Smooth muscle cell (in vitro differentiated cells): ENCODE results near the gene TANC1. TPM values are rescaled to one million over a fixed set of nuclear protein-coding genes. Genes with fewer than 3 reads are reported as not detected.

Experiments
- DNase-seq: peaks from one replicate; lab custom pipeline; 2025; ENCODE audit not compliant: unreplicated experiment; lab: John Stamatoyannopoulos, UW
- H2AFZ ChIP-seq: fragments of 200-600 bp; sonication (generic); 2 replicates; pipeline ENCODE4 v1.6.0; 2016; ENCODE audit warnings: antibody characterized with exemption, low read depth, mild to moderate bottlenecking
- H3F3A ChIP-seq: fragments of 200-600 bp; sonication (generic); 2 replicates; pipeline ENCODE4 v1.6.0; 2017; ENCODE audit warnings: antibody characterized with exemption, low read depth
- H3K27ac ChIP-seq: fragments of 200-600 bp; sonication (generic); 2 replicates; pipeline ENCODE4 v1.5.1; 2016; ENCODE audit warnings: low read depth, mild to moderate bottlenecking
- H3K27me3 ChIP-seq: fragments of 200-600 bp; sonication (generic); 2 replicates; pipeline ENCODE4 v1.6.1; 2016; ENCODE audit warnings: low read depth, mild to moderate bottlenecking
- H3K36me3 ChIP-seq: fragments of 200-600 bp; sonication (generic); 2 replicates; pipeline ENCODE4 v1.5.1; 2016; ENCODE audit warnings: low read depth
- H3K4me1 ChIP-seq: fragments of 200-600 bp; sonication (generic); 2 replicates; pipeline ENCODE4 v1.5.1; 2016; ENCODE audit warnings: low read depth
- H3K4me2 ChIP-seq: fragments of 200-600 bp; sonication (generic); 2 replicates; pipeline ENCODE4 v1.6.0; 2016; ENCODE audit warnings: mild to moderate bottlenecking
- H3K4me3 ChIP-seq: fragments of 200-600 bp; sonication (generic); 2 replicates; pipeline ENCODE4 v1.5.1; 2016; ENCODE audit warnings: mild to moderate bottlenecking
- H3K79me2 ChIP-seq: fragments of 200-600 bp; sonication (generic); 2 replicates; pipeline ENCODE4 v1.6.0; 2016; ENCODE audit warnings: low read depth, mild to moderate bottlenecking
- H3K9ac ChIP-seq: fragments of 200-600 bp; sonication (generic); 2 replicates; pipeline ENCODE4 v1.6.0; 2016; ENCODE audit warnings: low read depth
- H3K9me3 ChIP-seq: fragments of 200-600 bp; sonication (generic); replicated peaks from 2 replicates; pipeline ENCODE4 v1.5.1; 2016; ENCODE audit warnings: low read depth
- H4K20me1 ChIP-seq: fragments of 200-600 bp; sonication (generic); 2 replicates; pipeline ENCODE4 v1.6.0; 2016; ENCODE audit warnings: low read depth
- WGBS: methylation state at CpG from one replicate; pipeline ENCODE4 v1.1.7; 2016; ENCODE audit warnings: low lambda C conversion rate; 5-methylcytosine and 5-hydroxymethylcytosine counted together
- polyA plus RNA-seq: library from polyadenylated mRNA; unstranded; fragments of >200 nt; fragmentation: Nextera tagmentation; extraction: Ambion mirVana; gene quantifications from 2 replicates; pipeline ENCODE4 v1.2.1, GENCODE V29; 2016
- total RNA-seq: library from RNA; depleted of rRNA; stranded (reverse); fragments of >200 nt; gene quantifications from 2 replicates; pipeline ENCODE4 v1.2.3, GENCODE V29; 2014
- TF ChIP-seq, protein P1 (sequence below): fragments of 200-600 bp; sonication (generic); IDR thresholded peaks from 2 replicates; pipeline ENCODE4 v1.5.1; 2017; ENCODE audit warnings: borderline replicate concordance, mild to moderate bottlenecking, antibody characterized with exemption; ENCODE audit not compliant: insufficient read depth, poor library complexity, severe bottlenecking

Gene TANC1
- total and polyA plus RNA-seq, 2 experiments from 2014 or later, result 9.1 to 30.8 TPM

DNA sequence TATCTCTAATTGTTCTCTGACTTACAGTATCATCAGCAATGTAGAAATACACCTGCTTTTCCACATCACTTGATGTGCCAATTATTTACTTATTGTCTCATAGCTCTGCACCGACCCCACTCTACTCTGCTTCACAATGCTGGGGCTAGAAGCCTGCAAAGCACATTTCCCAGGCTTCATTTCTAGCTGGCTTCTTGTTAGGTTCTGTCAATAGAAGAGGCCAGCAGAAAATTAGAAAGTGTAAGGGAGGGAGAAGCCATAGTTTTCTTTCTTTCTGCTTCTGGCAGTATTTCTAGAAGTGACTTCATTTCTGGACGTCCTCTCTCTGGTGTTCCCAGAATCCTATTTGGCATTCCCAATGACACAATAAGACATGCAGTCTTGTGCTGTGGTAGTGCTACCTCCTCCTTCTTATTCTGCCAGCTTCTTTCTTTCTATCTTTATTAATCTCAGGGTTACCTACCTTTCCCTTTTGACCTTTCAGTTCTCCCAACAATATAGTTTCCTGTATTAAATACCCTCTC, 12.5 kb upstream of the TANC1 start:
- no peaks in the 10 kb centered on the region for H3K9me3 ChIP-seq
- no peak overlapping the region for H3K27ac ChIP-seq
- 84% methylated on average over 2 of the region's 2 CpGs for WGBS
- no peak overlapping the region for H3K4me2 ChIP-seq
- no peak overlapping the region for H2AFZ ChIP-seq
- H3K79me2 ChIP-seq, result no peaks in the 10 kb centered on the region
- no peaks in the 10 kb centered on the region for H3F3A ChIP-seq
- TF ChIP-seq, protein P1, sequence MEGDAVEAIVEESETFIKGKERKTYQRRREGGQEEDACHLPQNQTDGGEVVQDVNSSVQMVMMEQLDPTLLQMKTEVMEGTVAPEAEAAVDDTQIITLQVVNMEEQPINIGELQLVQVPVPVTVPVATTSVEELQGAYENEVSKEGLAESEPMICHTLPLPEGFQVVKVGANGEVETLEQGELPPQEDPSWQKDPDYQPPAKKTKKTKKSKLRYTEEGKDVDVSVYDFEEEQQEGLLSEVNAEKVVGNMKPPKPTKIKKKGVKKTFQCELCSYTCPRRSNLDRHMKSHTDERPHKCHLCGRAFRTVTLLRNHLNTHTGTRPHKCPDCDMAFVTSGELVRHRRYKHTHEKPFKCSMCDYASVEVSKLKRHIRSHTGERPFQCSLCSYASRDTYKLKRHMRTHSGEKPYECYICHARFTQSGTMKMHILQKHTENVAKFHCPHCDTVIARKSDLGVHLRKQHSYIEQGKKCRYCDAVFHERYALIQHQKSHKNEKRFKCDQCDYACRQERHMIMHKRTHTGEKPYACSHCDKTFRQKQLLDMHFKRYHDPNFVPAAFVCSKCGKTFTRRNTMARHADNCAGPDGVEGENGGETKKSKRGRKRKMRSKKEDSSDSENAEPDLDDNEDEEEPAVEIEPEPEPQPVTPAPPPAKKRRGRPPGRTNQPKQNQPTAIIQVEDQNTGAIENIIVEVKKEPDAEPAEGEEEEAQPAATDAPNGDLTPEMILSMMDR, result no peak
- H4K20me1 ChIP-seq, result no peaks in the 10 kb centered on the region
- DNase-seq, result no peak
- no peaks in the 10 kb centered on the region for H3K36me3 ChIP-seq
- H3K27me3 ChIP-seq, result no peaks in the 10 kb centered on the region
- H3K4me3 ChIP-seq, result no peak overlapping the region
- no peak overlapping the region for H3K9ac ChIP-seq
- H3K4me1 ChIP-seq, result peaks cover 6% of the 10 kb centered on the region

DNA sequence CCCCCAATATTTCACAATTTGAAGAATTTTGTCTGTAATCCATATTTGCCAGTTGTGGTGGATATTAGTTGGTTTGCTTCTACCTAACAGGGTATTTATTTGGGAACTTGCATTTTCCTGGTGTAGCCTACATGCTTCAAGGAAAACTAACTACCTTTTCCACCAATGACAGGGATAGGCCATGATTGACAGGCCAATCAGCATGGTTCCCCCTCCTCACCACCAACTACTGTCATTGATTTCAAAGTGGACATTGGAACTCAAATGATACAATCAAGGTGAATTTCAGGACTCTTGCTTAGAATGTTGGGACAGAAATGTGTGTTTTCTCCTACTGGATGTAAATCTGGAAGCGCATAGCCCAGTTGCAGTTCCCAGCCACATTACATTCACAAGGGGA, 10.1 kb upstream of the TANC1 start:
- Histone ChIP-seq H3K4me1 (peaks cover 11% of the 10 kb centered on the region), H4K20me1 (no peaks in the 10 kb centered on the region), H3K9me3 (no peaks in the 10 kb centered on the region), H3K36me3 (no peaks in the 10 kb centered on the region), H3F3A (no peaks in the 10 kb centered on the region), H3K4me2 (no peak overlapping the region), H3K9ac (no peak overlapping the region), H3K27ac (no peak overlapping the region), H3K79me2 (no peaks in the 10 kb centered on the region), H3K27me3 (no peaks in the 10 kb centered on the region), H2AFZ (no peak overlapping the region), H3K4me3 (no peak overlapping the region)
- TF ChIP-seq, protein P1, result no peak
- 98% methylated on average over 1 of the region's 1 CpG for WGBS
- DNase-seq, result no peak

DNA sequence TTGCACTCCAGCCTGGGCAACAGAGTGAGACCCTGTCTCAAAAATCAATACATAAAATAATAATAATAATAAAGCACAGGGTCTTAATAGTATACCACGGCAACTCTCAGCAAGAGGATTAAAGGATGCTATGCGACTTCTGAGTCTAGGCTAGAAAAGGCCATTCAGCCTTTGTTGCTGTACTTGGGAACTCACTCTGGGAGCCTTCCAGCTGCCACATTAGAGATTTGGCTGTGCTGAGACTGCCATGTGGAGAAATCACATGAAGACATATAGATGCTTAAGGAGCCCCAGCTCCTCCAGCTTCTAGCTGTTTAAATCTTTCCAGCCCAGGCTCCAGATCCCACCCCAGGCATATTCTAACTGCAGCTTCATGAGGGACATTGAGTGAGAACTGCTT, 8.2 kb upstream of the TANC1 start:
- Histone ChIP-seq H2AFZ (no peak overlapping the region), H3K4me3 (no peak overlapping the region), H3K36me3 (no peaks in the 10 kb centered on the region), H3K4me2 (no peak overlapping the region), H3K4me1 (peaks cover 21% of the 10 kb centered on the region), H3K9me3 (no peaks in the 10 kb centered on the region), H3K9ac (no peak overlapping the region), H3F3A (no peaks in the 10 kb centered on the region), H4K20me1 (no peaks in the 10 kb centered on the region), H3K79me2 (no peaks in the 10 kb centered on the region), H3K27ac (no peak overlapping the region), H3K27me3 (no peaks in the 10 kb centered on the region)
- no peak for DNase-seq
- WGBS, result 69% methylated on average over 2 of the region's 2 CpGs
- TF ChIP-seq, protein P1, result no peak

DNA sequence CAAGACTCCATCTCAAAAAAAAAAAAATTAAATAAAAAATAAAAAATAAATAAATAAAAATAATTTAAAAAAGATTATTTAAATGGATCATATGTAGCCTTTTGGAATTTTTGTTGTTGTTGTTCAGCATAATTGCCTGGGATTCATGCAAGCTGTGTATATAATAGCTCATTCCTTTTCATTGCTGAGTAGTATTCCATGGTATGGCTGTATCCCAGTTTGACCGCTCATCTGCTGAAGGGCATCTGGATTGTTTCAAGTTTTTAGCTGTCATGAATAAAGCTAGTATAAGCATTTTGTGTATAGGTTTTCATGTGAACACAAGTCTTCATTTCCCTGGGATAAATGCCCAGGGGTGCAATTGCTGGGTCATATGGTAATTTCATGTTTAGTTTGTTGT, 6.4 kb upstream of the TANC1 start:
- Histone ChIP-seq H3K27me3 (no peaks in the 10 kb centered on the region), H3K27ac (no peak overlapping the region), H3K9me3 (no peaks in the 10 kb centered on the region), H3K4me1 (peaks cover 39% of the 10 kb centered on the region), H3K36me3 (no peaks in the 10 kb centered on the region), H3K4me2 (no peak overlapping the region), H2AFZ (no peak overlapping the region), H3F3A (peaks cover 8% of the 10 kb centered on the region), H4K20me1 (no peaks in the 10 kb centered on the region), H3K4me3 (no peak overlapping the region), H3K9ac (no peak overlapping the region), H3K79me2 (no peaks in the 10 kb centered on the region)
- TF ChIP-seq, protein P1, result no peak
- 97% methylated on average over 1 of the region's 1 CpG for WGBS
- DNase-seq, result no peak
